ENCODE results near the gene TMPRSS2. TPM values are rescaled to one million over a fixed set of nuclear protein-coding genes. Genes with fewer than 3 reads are reported as not detected.
A peak's percentile ranks its signal among the peaks of the same experiment; 100 is the strongest.

Gene TMPRSS2
- total and polyA plus RNA-seq, 2 of the 13 experiments (the other 11 are each of a cell fraction or from before 2014, with no cell fraction given): 1.7 to 1.8 TPM

DNA sequence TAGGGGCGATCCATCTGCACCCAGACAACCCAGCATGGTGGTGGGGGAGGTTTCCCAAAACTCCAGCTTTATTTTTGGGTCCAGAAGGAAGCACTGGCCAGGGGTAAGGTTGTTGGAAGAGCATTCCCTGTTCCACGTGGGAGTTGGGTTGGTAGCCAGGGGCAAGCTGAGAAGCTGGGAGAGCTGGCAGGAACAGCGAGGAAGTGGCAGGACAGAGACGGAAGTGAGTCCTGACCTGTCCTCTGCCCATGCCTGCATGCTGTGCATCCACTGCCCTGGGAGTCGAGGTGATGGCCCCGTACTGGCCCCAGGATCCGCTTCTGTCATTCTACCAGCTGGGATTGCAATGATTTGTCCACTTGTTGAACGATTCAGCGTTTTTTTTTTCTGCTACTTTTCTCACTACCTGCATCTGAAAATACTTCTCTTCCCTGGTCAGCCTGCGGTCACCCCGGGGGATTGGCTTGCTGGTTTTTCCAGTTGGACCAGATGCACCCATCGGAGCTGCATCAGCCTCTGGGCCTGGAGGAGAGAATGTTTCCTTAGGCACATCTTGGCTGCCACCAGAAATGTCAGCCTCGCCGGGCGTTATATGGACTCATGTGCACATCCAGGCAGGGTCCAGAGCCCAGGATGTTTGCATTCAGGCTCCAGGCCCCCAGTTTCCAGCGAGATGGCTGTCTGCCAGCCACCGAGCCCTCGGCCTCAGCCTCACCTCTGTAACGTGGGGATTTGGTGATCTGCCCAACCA lies 28.3 kb upstream of the TMPRSS2 start:
- H2AFZ ChIP-seq (ENCODE audit: low read length): no peak overlapping the region
- in situ Hi-C loops (cut with HindIII; ENCODE audit: extremely low pct_ligation_motif_present, low pct_unique_long_range_greater_than_20kb): no loop called here
- ChIA-PET CTCF (ENCODE audit: low intra/inter-chr PET ratio, low total read pairs) (no interaction called here), POLR2A (no interaction called here)
- H3K4me2 ChIP-seq (ENCODE audit: low read depth, low read length): peak overlapping the region; percentile 49
- 43% methylated on average over 13 of the region's 19 CpGs for WGBS (ENCODE audit: low lambda C conversion rate)
- DNase-seq (ENCODE audit: low spot score) (no peak), FAIRE-seq (no peak), ATAC-seq (peak; percentile 56)
- no peaks in the 10 kb centered on the region for H3K9me3 ChIP-seq (ENCODE audit: low read length)
- intact Hi-C loops (cut with micrococcal nuclease; ENCODE audit: unreplicated experiment): loop anchor here (1.0 kb wide), 1 partner anchor 28 kb away; the partner anchor contains the start of gene TMPRSS2
- no peak overlapping the region for H3K9ac ChIP-seq (ENCODE audit: insufficient read depth, low read depth, low read length)
- H3K4me3 ChIP-seq (replicated peaks in 1 of 3; ENCODE audit: insufficient read depth in 1 of 3, low read depth in 2 of 3, low read length in 3 of 3): no peak overlapping the region; a peak in 1 of 6 replicates
- H3K4me1 ChIP-seq (ENCODE audit: insufficient read depth, low read length): peaks cover 14% of the 10 kb centered on the region
- no peaks in the 10 kb centered on the region for H4K20me1 ChIP-seq (ENCODE audit: insufficient read depth, low read length)
- no peaks in the 10 kb centered on the region for H3K79me2 ChIP-seq (ENCODE audit: insufficient read depth, low read length)
- H3K27ac ChIP-seq (ENCODE audit: extremely low read length, insufficient read depth, low read length): no peak overlapping the region
- peaks cover 0 to 20% of the 10 kb centered on the region in 2 experiments; a peak in 4 of 5 replicates for H3K27me3 ChIP-seq (ENCODE audit: control insufficient read depth in 1 of 2, insufficient read depth in 2 of 2, low read length in 2 of 2)
- no peak for TF ChIP-seq NFYC (CRISPR knock-in tag; IDR thresholded peaks at IDR 0.05)
- TF ChIP-seq ZNF274 (CRISPR knock-in tag; IDR thresholded peaks at IDR 0.05): no peak
- TF ChIP-seq KDM4B (CRISPR knock-in tag; IDR thresholded peaks at IDR 0.05): no peak
- TF ChIP-seq ZSCAN25 (CRISPR knock-in tag; IDR thresholded peaks at IDR 0.05): peak; percentile 95
- TF ChIP-seq PAX8 (CRISPR knock-in tag; IDR thresholded peaks at IDR 0.05; ENCODE audit: borderline replicate concordance): no peak
- no peak for TF ChIP-seq ZIK1 (CRISPR knock-in tag; IDR thresholded peaks at IDR 0.05; ENCODE audit: borderline replicate concordance, low read depth)
- no peak for TF ChIP-seq ZBTB7A (CRISPR knock-in tag; IDR thresholded peaks at IDR 0.05)
- no peak for TF ChIP-seq HNRNPUL1 (IDR thresholded peaks at IDR 0.05; ENCODE audit: low read depth, low read length)
- TF ChIP-seq ZNF431 (CRISPR knock-in tag; IDR thresholded peaks at IDR 0.05; ENCODE audit: borderline replicate concordance, low read depth): no peak
- TF ChIP-seq KDM2A (CRISPR knock-in tag; IDR thresholded peaks at IDR 0.05; ENCODE audit: borderline replicate concordance, low read depth): no peak
- TF ChIP-seq, protein P1, sequence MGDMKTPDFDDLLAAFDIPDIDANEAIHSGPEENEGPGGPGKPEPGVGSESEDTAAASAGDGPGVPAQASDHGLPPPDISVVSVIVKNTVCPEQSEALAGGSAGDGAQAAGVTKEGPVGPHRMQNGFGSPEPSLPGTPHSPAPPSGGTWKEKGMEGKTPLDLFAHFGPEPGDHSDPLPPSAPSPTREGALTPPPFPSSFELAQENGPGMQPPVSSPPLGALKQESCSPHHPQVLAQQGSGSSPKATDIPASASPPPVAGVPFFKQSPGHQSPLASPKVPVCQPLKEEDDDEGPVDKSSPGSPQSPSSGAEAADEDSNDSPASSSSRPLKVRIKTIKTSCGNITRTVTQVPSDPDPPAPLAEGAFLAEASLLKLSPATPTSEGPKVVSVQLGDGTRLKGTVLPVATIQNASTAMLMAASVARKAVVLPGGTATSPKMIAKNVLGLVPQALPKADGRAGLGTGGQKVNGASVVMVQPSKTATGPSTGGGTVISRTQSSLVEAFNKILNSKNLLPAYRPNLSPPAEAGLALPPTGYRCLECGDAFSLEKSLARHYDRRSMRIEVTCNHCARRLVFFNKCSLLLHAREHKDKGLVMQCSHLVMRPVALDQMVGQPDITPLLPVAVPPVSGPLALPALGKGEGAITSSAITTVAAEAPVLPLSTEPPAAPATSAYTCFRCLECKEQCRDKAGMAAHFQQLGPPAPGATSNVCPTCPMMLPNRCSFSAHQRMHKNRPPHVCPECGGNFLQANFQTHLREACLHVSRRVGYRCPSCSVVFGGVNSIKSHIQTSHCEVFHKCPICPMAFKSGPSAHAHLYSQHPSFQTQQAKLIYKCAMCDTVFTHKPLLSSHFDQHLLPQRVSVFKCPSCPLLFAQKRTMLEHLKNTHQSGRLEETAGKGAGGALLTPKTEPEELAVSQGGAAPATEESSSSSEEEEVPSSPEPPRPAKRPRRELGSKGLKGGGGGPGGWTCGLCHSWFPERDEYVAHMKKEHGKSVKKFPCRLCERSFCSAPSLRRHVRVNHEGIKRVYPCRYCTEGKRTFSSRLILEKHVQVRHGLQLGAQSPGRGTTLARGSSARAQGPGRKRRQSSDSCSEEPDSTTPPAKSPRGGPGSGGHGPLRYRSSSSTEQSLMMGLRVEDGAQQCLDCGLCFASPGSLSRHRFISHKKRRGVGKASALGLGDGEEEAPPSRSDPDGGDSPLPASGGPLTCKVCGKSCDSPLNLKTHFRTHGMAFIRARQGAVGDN (CRISPR knock-in tag; IDR thresholded peaks at IDR 0.05): peak; percentile 21; the same call in 1 of the 2 replicates
- TF ChIP-seq CENPT (CRISPR knock-in tag; IDR thresholded peaks at IDR 0.05; ENCODE audit: low read depth): no peak
- no peak for TF ChIP-seq ZNF841 (CRISPR knock-in tag; IDR thresholded peaks at IDR 0.05; ENCODE audit: borderline replicate concordance)
- TF ChIP-seq, protein P2, sequence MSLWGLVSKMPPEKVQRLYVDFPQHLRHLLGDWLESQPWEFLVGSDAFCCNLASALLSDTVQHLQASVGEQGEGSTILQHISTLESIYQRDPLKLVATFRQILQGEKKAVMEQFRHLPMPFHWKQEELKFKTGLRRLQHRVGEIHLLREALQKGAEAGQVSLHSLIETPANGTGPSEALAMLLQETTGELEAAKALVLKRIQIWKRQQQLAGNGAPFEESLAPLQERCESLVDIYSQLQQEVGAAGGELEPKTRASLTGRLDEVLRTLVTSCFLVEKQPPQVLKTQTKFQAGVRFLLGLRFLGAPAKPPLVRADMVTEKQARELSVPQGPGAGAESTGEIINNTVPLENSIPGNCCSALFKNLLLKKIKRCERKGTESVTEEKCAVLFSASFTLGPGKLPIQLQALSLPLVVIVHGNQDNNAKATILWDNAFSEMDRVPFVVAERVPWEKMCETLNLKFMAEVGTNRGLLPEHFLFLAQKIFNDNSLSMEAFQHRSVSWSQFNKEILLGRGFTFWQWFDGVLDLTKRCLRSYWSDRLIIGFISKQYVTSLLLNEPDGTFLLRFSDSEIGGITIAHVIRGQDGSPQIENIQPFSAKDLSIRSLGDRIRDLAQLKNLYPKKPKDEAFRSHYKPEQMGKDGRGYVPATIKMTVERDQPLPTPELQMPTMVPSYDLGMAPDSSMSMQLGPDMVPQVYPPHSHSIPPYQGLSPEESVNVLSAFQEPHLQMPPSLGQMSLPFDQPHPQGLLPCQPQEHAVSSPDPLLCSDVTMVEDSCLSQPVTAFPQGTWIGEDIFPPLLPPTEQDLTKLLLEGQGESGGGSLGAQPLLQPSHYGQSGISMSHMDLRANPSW (CRISPR knock-in tag; IDR thresholded peaks at IDR 0.05; ENCODE audit: borderline replicate concordance): no peak
- TF ChIP-seq, protein P3, sequence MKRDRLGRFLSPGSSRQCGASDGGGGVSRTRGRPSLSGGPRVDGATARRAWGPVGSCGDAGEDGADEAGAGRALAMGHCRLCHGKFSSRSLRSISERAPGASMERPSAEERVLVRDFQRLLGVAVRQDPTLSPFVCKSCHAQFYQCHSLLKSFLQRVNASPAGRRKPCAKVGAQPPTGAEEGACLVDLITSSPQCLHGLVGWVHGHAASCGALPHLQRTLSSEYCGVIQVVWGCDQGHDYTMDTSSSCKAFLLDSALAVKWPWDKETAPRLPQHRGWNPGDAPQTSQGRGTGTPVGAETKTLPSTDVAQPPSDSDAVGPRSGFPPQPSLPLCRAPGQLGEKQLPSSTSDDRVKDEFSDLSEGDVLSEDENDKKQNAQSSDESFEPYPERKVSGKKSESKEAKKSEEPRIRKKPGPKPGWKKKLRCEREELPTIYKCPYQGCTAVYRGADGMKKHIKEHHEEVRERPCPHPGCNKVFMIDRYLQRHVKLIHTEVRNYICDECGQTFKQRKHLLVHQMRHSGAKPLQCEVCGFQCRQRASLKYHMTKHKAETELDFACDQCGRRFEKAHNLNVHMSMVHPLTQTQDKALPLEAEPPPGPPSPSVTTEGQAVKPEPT (CRISPR knock-in tag; IDR thresholded peaks at IDR 0.05; ENCODE audit: low read depth): no peak
- no TSS peak for BruUV-seq (replicated peaks)
- no peaks in the 10 kb centered on the region for H3K36me3 ChIP-seq (replicated peaks in 1 of 2; ENCODE audit: control insufficient read depth in 1 of 2, insufficient read depth in 2 of 2, low read length in 2 of 2)

All from HepG2 (cell line).